GM18519 (cell line): ENCODE measurements around the gene LYRM1.
"Not testable (repeated sequence)": the region's sequence is repeated elsewhere in the genome, so short reads cannot be mapped to it uniquely, and the experiment has no call there.

Experiments used
- ATAC-seq: cut with Tn5 transposase; IDR thresholded peaks from one replicate; pipeline ENCODE4 v1.9.1; 2021; ENCODE audit warnings: mild to moderate bottlenecking, moderate library complexity; ENCODE audit not compliant: unreplicated experiment, low FRiP score

LYRM1 gene

DNA sequence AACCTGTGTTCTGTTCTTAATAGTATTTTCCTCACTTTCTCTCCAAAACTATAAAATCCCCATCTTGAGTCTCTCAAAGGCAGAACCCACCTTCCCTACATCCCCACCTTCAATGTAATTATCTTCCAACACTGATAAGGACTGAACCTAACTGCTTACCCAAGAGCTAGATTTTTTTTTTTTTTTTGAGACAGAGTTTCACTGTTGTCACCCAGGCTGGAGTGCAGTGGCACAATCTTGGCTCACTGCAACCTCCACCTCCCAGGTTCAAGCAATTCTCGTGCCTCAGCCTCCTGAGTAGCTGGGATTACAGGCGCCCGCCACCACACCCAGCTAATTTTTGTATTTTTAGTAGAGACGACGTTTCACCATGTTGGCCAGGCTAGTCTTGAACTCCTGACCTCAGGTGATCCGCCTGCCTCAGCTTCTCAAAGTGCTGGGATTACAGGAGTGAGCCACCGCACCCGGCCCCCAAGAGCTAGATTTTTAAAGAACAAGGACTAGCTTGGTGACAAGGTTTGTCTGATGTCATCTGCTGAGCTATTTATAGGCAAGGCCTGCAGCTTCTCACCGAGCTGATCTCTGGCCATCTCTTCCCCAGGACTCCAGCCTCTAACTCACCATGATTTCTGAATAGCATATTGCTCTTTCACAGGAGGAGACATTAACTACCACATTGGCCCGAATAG is 29.2 kb downstream of the LYRM1 start:
- ATAC-seq, result not testable (repeated sequence)

DNA sequence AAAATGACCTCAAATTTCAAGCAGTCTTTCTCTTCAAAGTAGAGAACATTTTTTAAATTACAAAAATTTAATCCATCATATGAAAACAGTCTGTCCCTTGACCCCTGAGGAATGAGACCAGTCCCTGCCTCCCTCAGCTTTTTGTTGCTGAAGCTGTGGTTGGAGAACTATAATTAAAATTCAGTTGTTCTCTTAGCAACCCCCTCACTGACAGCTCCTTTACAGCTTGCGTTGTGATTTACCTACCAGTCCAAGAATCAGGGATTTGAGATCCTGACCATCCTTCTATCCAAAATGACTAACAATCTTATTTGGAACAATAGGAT is 29.8 kb downstream of the LYRM1 start:
- no peak for ATAC-seq

DNA sequence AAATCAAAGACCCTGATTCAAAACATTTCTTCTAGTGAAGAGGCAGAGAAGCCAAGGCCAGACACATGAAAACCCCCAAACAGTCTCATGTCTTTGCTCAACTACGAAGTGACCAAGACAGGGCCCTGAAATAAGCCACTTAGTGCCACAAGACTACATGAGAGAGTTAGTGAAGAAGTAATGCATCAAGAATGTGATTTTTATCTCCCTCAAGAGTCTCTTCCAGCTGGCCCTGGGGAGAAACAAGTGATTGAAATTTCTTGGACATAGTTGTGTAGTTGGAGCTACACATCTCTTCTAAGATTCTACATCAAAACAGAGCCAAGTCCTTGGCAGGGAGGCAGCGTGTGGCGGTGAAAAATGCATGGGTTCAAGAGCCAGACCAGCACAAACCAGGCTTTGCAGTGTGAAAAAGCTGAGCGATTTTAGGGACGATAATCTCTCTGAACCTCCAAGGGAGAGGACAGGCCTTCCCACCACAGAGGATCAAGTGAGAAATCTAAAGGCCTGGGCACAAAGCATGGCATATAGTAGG is 30.6 kb downstream of the LYRM1 start:
- no peak for ATAC-seq

DNA sequence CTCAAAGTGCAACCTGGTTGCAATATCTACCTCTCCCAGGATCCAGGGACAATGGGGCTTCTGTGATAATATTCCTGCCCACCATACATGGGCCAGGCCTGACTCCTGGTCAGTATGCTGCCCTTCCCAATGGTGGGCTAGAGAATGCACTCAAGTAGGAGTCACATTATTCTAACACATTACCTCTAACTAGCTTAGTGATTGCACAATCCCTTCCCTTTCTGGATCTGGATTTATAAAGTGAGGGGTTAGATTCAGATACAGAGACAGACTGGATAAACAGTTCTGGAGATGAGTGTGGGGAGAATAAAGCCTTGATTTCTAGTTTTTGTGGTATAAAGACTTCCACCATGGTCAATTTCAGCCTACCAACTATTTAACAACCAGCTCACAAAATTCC is 33.0 kb downstream of the LYRM1 start:
- no peak for ATAC-seq

DNA sequence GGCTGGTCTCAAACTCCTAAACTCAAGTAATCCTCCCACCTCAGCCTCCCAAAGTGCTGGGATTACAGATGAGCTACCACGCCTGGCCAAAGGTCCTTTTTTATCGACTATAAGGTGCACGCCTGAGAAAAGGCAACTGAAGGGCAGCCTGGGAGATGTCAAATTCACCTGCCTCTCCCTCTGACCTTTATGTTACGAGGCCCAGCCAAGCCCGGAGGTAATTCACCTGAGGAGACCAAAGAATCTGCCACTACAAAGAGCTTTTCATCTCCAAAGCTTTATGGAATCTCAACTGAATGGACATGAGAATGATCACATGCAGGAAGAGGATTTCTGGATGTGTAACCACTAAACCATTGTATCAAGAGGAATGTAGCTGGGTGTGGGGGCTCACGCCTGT is 37.2 kb downstream of the LYRM1 start:
- ATAC-seq, result no peak

DNA sequence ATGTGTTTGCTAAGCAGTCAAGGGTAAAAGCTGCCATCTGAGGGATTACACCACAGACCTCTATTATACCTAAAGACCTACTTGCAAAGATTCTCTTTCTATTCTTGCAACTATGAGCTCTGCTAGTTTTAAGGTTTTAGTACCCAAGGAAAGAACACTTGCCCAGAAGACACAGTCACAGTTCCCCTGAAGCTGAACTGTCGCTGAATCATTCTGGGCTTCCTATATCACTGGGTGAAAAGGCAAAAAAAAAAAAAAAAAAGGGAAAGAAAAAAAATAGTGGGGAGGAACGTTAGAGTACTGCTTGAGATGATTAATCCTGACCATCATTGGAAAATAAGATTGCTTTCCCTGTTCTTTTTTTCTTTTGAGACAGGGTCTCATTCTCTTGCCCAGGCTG is 37.9 kb downstream of the LYRM1 start:
- no peak for ATAC-seq

DNA sequence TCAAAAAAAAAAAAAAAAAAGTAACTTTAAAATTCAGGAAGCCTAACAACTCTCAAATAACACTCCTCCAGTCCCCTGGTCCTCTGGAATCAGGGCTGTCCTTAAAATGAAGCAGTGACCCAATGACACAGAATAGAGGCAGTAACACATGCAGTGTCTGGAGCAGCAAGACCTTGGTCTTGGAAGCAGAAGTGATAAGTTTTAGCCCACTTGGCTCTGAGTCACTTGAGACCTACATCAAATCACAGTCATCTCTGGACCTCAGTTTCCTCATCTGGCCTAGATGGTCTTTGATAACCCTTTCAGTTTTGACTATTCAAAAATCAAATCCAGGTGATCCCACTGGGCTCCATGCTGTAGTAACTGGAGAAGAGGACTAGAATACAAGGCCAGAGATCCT is 39.0 kb downstream of the LYRM1 start:
- ATAC-seq, result no peak

DNA sequence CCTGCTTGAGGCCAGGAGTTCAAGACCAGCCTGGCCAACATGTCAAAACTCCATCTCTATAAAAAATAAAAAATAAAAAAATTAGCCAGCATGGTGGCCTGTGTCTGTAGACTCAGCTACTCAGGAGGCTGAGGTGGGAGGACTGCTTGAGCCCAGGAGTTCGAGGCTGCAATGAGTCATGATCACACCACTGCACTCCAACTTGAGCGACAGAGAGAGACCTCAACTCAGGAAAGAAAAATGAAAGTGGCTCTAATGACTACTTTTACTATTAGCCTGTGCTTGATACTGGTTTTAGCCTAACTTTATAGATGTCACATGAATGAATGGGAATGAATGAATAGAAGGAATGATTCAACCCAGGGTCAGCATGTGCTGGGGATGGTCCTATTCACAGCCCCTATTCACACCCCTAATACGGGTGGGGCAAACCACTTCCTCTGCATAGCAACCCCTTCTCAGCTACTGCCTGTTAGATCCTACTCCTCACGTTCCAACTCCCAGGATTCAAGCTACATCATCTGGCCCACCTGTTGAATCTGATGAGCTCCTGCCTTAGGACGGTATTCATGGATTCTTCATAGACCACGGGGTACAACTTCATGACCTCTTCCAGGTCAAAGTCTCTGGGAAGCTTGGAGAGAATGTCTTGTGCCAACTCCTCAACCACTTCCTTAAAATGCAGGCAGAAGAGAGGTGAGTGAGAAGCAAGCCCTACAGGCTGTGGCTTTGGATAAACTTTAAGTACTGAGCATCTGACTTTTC is 40.5 kb downstream of the LYRM1 start:
- ATAC-seq, result no peak

DNA sequence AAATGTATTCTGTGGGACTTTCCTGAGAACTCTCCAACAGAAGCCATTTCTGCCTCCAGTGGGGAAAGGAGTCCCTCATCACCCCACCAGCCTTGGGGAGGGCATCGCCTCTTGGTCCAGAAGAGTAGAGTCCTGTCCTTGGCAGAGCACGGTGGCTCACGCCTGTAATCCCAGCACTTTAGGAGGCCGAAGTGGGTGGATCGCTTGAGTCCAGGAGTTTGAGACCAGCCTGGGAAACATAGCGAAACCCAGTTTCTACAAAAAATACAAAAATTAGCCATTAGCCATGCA is 41.0 kb downstream of the LYRM1 start:
- no peak for ATAC-seq

DNA sequence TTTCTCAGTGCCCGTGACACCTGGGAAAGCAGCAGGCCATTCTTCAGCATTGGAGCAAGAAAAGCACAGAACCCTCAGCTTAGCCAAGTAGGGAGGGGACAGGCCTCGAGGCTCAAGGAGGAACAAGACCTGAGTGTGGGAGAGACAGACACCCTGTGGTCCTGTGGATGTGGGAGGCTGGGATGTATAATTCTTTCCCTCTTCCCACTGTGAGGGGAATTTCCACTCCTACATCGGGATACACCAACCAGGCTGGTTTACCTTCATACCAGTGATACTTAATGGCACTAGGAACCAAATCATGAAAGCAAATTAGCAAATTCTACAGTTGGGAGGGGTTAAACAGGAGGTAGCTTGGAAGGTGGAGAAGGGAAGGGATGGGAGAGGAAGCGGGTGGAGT is 41.7 kb downstream of the LYRM1 start:
- ATAC-seq, result no peak

DNA sequence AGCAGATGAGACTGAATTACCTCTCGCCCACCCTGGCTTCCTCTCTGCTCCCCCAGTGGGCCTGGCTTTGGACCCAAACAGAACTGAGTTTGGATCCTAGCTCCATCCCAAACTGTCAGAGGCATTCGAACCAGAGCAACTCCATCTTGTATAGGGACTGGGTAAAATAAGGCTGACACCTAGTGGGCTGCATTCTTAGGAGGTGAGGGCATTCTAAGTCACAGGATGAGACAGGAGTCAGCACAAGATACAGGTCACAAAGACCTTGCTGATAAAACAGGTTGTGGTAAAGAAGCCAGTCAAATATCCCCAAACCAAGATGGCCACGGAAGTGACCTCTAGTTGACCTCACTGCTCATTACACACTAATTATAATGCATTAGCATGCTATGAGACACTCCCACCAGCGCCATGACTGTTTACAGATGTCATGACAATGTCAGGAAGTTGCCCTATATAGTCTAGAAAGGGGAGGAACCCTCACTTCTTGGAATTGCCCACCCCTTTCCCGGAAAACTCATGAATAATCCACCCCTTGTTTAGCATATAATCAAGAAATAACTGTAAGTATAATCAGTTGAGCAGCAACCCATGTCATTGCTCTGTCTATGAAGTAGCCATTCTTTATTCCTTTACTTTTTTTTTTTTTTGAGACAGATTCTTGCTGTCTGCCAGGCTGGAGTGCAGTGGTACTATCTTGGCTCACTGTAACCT is 44.4 kb downstream of the LYRM1 start:
- no peak for ATAC-seq

DNA sequence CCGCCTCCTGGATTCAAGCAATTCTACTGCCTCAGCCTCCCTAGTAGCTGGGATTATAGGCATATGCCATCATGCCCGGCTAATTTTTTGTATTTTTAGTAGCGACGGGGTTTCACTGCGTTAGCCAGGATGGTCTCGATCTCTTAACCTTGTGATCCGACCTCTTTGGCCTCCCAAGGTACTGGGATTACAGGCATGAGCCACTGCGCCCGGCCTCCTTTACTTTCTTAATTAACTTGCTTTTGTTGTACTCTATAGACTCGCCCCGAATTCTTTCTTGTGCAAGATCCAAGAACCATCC is 45.0 kb downstream of the LYRM1 start:
- not testable (repeated sequence) for ATAC-seq

DNA sequence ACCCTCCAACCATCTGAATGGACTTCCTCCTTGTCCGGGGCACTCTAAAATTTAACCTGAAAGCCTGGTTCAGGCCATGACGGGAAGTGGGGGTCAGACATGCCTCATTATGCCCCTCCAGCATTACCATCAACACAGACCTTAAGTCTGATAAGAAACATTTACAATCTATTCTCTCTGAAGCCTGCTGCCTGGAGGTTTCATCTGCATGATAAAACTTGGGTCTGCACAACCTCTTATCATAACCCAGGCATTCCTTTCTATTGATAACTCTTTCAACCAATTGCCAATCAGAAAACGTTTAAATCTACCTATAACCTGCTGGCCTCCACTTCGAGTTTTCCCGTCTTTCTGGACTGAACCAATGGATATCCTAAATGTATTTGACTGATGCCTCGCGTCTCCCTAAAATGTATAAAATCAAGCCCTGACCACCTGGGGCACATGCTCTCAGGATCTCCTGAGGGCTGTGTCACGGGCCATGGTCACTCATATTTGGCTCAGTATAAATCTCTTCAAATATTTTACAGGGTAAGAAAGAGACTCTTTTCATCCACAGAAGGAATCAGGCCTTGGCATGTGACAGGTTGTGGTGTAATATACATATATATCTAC is 45.6 kb downstream of the LYRM1 start:
- ATAC-seq, result no peak

DNA sequence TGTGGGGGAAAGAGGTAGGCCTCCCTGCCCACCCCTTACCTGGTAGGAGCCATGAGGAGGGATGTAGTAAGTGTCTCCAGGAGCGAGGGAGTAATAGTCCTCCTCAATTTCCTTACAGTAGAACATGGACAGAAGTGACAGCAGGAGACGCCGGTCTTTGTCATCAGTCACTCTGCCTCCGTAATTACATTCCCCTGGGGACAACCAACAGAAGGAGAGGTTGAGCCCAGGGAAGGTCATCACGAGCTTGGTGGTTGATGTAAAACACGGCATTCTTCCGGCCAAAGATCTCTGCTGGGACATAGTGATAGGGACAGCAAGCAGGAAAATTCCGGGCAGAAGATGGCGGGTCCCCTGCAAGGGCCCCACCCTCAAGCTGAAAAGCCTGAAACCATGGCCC is 47.9 kb downstream of the LYRM1 start:
- ATAC-seq, result no peak

DNA sequence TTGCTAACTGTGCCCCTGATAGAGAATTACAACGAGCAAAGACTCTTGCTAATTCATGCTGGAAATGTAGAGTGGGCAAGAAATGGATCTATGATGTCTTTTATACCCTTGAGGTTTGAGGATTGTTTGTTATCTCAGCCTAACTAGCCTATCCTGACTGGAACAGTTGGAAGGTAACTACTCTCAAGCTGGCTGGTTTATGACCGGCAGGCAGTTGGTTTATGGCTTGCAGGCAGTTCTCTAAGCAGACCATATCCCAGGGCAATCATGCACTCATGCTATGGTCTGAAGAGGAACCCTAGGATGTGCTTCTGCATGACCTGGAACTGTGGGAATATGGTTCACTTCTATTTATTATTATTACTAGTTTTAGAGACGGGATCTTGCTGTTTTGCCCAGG is 49.1 kb downstream of the LYRM1 start:
- no peak for ATAC-seq

DNA sequence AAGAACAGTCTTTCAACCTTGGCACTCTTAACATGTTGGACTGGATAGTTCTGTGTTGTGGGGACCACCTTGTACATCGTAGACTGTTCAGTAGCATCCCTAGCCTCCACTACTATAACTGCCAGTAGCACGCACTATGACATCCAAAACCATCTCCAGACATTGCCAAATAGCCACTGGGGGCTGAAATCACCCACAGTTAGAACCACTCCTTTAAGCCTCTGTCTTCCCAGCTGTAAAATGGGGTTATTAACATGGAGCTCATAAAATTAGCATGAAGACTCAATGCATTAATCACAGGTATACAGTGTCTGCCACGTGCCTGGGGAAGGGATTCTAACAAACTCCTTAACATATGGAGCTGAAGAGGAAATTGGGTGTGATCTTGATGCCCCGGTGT is 49.7 kb downstream of the LYRM1 start:
- no peak for ATAC-seq

DNA sequence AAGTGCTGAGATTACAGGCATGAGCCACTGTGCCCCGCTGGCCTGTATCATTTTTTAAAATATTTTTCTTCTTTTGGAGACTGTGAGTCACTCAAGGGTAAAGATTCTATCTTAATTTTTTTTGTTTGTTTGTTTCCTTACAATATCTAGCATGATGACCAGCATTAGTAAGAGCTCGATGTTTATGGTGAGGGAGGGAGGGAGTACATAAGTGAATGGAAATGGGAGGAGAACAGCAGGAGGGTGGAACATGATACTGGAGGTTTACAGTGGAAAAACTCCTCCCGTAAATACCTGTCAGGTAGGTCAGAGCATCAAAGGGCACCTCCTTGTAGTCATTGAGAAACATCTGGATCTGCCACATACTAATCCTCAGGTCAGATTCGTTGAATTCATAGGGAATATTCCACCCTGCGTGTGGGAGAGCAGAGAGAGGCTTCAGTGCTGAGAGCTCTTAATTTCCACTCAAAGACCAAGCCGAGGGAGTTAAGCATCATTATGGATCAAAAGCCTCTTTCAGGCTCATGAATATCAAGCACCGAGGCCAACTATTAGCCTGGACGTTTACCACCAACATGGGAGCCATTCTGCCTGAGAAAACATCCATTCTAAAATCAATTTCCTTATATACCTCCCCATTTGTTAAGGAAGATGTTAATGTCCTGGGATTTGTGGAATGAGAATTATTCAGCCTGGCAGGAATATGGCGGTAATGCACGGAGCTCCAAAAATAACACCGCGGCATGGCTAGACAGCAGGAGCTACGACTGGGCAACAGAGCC is 51.8 kb downstream of the LYRM1 start:
- ATAC-seq, result no peak

DNA sequence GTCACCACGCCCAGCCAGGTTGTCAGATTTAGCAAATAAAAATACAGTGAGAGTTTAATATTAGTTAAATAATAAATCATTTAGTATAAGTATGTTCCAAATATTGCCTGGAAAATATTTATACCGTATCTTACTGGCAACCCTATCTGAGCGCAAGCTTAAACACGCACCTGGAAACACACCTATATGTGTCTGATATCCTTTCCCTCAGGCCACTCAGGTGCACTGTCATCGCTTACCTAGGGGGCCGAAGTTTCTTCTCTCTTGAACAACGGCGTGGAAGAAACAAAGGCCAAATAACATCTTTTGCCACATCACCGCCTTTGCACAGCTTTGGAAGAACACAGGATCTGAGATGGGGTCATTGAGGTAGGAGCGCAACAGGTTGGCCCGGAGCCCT is 54.0 kb downstream of the LYRM1 start:
- no peak for ATAC-seq

DNA sequence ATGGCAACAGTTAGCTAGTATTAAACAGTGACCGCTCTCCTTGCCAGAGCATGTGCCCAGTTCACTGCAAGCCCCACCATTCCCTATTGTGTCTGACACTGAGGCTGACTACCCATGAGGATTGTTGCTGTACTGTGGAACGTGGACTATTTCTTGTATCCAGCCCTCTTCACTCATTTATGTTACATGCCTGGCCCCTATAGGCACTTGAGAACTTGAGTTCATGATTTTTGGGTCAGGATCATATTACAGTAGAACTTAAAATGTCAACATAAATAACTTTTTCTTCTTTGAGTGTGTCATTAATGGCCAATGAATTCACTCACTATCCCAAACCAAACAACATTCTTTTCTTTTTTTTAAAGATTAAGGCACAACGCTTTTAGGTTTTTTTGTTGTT is 55.7 kb downstream of the LYRM1 start:
- ATAC-seq, result no peak

DNA sequence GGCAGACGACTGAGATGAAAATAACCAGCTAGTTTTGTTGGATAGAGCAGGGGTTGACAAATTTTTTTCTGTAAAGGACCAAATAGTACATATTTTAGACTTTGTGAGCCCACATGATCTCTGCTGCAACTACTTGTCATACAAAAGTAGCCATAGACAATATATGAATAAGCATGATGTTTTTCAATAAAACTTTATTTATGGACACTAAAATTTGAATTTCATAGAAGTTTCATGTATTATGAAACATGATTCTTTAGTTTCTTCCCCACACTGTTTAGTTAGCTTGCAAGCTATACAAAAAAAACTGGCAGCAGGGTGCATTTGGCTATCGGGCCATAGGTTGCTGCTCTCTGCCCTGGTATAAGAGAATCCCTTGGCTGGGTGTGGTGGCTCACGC is 56.6 kb downstream of the LYRM1 start:
- ATAC-seq, result no peak

DNA sequence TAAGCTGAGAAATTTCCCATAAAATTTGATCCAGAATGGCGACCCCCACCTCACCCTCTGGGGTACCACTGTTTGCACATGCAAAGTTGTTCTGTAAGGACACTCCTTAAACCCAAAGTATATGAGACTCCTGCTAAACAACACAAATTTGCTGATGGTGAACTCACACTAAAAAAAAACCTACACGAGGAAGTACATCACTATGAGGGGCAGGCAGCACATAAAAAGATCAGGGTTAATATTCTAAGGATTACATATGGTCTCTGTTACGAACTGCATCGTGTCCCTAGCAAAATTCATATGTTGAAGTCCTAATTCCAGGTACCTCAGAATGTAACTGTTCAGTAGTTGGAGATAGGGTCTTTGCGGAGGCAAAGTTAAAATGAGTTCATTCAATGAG is 60.3 kb downstream of the LYRM1 start:
- no peak for ATAC-seq
